CD4-positive, alpha-beta memory T cell (primary cell): ENCODE data around the gene MCTP2. TPM values are rescaled to one million over a fixed set of nuclear protein-coding genes. Genes with fewer than 3 reads are reported as not detected.

Experiments used
- CTCF ChIA-PET: fragments of 350-600 bp; sonication (Branson Sonifier 250); formaldehyde crosslinking; loops from one replicate; lab custom pipeline; 2021; ENCODE audit warnings: inconsistent platforms; ENCODE audit not compliant: partially characterized antibody; lab: Charles Lee
- POLR2A ChIA-PET: fragments of 350-600 bp; sonication (Branson Sonifier 250); formaldehyde crosslinking; loops from one replicate; lab custom pipeline; 2021; ENCODE audit not compliant: partially characterized antibody; lab: Charles Lee
- DNase-seq, 5 donors: peaks; one replicate each; pipeline versions ENCODE4 v3.0.0 to v3.0.0-alpha.2; 2020 to 2022; ENCODE audit warnings: mixed read lengths in 1 of 5
- H3K27ac ChIP-seq: one replicate; pipeline ENCODE4 v1.7.0; 2013; ENCODE audit warnings: low read depth, low read length
- H3K27me3 ChIP-seq: 2 replicates; pipeline ENCODE4 v1.7.0; 2013; ENCODE audit warnings: mild to moderate bottlenecking, low read length, moderate library complexity; ENCODE audit not compliant: insufficient read depth
- H3K36me3 ChIP-seq: 2 replicates; pipeline ENCODE4 v1.7.0; 2013; ENCODE audit warnings: mild to moderate bottlenecking, low read length, moderate library complexity; ENCODE audit not compliant: insufficient read depth
- H3K4me1 ChIP-seq: 2 replicates; pipeline ENCODE4 v1.7.0; 2013; ENCODE audit warnings: mild to moderate bottlenecking, low read length, moderate library complexity; ENCODE audit not compliant: insufficient read depth
- H3K4me3 ChIP-seq, 2 donors: one replicate each; pipeline ENCODE4 v1.7.0; 2013; ENCODE audit warnings: low read length in 2 of 2, mild to moderate bottlenecking in 1 of 2
- H3K9me3 ChIP-seq, 2 donors: one replicate each; pipeline ENCODE4 v1.7.0; 2013; ENCODE audit warnings: low read length in 2 of 2, control low read depth in 1 of 2; ENCODE audit not compliant: control insufficient read depth in 1 of 2
- H3K27ac Mint-ChIP-seq, 7 donors: one replicate each; pipeline ENCODE4 v1.8.0; 2020 to 2021; ENCODE audit warnings: mixed read lengths in 7 of 7, mild to moderate bottlenecking in 6 of 7, inconsistent platforms in 3 of 7, moderate library complexity in 3 of 7
- H3K27me3 Mint-ChIP-seq, 2 donors: one replicate each; pipeline ENCODE4 v1.8.0; 2020 to 2021; ENCODE audit warnings: mixed read lengths in 2 of 2
- H3K36me3 Mint-ChIP-seq, 2 donors: one replicate each; pipeline ENCODE4 v1.8.0; 2020 to 2021; ENCODE audit warnings: mixed read lengths in 2 of 2, inconsistent platforms in 1 of 2, mild to moderate bottlenecking in 1 of 2
- H3K4me1 Mint-ChIP-seq, 4 donors: one replicate each; pipeline ENCODE4 v1.8.0; 2020 to 2021; ENCODE audit warnings: mixed read lengths in 4 of 4, mild to moderate bottlenecking in 1 of 4
- H3K4me3 Mint-ChIP-seq, 8 donors: one replicate each; pipeline ENCODE4 v1.8.0; 2020 to 2021; ENCODE audit warnings: mixed read lengths in 8 of 8, mild to moderate bottlenecking in 7 of 8, moderate library complexity in 6 of 8, inconsistent platforms in 3 of 8
- H3K9me3 Mint-ChIP-seq, 8 donors: one replicate each; pipeline ENCODE4 v1.8.0; 2020 to 2021; ENCODE audit warnings: mixed read lengths in 8 of 8, mild to moderate bottlenecking in 5 of 8, inconsistent platforms in 3 of 8, moderate library complexity in 1 of 8
- intact Hi-C: fragments of 100-400 bp; cut with micrococcal nuclease; formaldehyde crosslinking; loops from one replicate; pipeline ENCODE4 v1.15.1; 2023
- polyA plus RNA-seq, 2 donors: library from polyadenylated mRNA; unstranded; fragments of 300-500 nt; fragmentation: Illumina TruSeq; gene quantifications; one replicate each; pipeline ENCODE4 v1.2.3, GENCODE V29; 2021
- total RNA-seq, 2 experiments: library from RNA; stranded (reverse); gene quantifications; one replicate each; pipeline ENCODE4 v1.2.3, GENCODE V29; 2021

The MCTP2 gene
- total and polyA plus RNA-seq, 4 experiments from 2014 or later: 2.0 to 19.6 (median 11.8) TPM

DNA sequence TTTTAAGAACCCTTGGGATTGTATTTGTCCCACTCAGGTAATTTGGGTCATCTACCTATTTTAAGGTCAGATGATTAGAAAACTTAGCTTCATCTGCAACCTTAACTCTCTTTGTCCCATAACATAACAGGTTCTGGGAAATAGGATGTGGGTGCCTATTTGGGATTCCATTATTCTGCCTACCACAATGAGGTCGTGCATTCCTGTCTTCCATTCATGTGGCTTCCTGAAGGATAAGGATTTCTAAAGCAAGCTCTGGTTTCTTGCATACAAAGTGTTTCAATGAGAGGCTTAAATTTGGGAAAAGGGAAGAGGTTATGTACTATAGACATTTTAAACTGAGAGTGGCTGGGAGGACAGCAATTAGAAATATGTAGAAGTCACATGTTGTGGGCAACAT lies 190.3 kb downstream of the MCTP2 start:
- H3K4me3 ChIP-seq: no peak overlapping the region
- peaks cover 16 to 32% of the 10 kb centered on the region in 2 donors for H3K36me3 Mint-ChIP-seq
- ChIA-PET POLR2A (no interaction called here), CTCF (no interaction called here)
- no peaks in the 10 kb centered on the region for H3K9me3 ChIP-seq
- no peak overlapping the region for H3K27ac Mint-ChIP-seq
- H3K27ac ChIP-seq: no peak overlapping the region
- H3K4me1 ChIP-seq: no peaks in the 10 kb centered on the region
- intact Hi-C loops: no loop called here
- no peaks in the 10 kb centered on the region for H3K27me3 Mint-ChIP-seq
- no peaks in the 10 kb centered on the region for H3K27me3 ChIP-seq
- peaks cover 0 to 2% (median 0%) of the 10 kb centered on the region in 8 donors for H3K9me3 Mint-ChIP-seq
- H3K4me1 Mint-ChIP-seq: no peaks in the 10 kb centered on the region
- no peak overlapping the region for H3K4me3 Mint-ChIP-seq
- DNase-seq: no peak
- H3K36me3 ChIP-seq: no peaks in the 10 kb centered on the region

DNA sequence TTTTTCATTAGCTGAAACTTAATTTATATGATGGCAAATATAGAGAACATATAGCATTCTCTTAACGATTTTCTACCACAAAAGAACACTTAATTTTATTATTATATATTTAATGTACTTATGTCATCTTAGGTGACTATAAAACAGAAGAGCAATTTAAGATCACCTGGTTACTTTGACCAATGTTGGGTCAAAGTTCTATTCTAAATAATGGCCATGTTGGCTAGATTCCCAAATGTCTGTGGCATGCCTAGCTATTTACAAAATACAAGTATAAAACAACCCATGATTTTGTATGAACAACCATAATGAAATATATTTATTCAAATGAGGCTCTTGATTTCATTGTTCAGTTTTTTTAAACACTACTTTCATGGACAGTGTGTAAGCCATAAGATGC lies 200.9 kb downstream of the MCTP2 start:
- Mint-ChIP-seq H3K9me3 (peaks cover 0 to 5% (median 0%) of the 10 kb centered on the region in 8 donors), H3K27me3 (no peaks in the 10 kb centered on the region), H3K4me3 (no peak overlapping the region), H3K27ac (no peak overlapping the region), H3K36me3 (peaks cover 6 to 12% of the 10 kb centered on the region in 2 donors), H3K4me1 (no peaks in the 10 kb centered on the region)
- Histone ChIP-seq H3K36me3 (no peaks in the 10 kb centered on the region), H3K27ac (no peak overlapping the region), H3K27me3 (no peaks in the 10 kb centered on the region), H3K4me1 (no peaks in the 10 kb centered on the region), H3K4me3 (no peak overlapping the region), H3K9me3 (no peaks in the 10 kb centered on the region)
- ChIA-PET POLR2A (no interaction called here), CTCF (no interaction called here)
- intact Hi-C loops: no loop called here
- no peak for DNase-seq

DNA sequence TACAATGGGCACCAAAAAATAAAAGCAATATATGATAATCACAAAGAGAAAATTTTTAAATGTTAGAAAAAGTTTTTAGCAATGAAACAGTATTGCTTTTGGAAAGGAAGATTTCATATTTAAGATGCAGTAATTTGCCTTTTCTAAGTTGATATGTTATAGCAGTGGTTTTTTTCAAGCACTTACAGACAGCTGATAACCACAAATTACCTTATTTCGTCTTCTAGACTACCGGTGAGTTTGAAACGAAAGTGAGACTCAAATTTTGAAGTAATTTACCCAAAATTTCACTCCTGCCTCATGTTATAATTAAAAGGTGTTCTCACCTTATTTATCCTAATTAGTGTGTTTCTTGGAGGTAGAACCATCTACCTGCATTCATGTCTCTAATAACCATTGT lies 207.8 kb downstream of the MCTP2 start:
- H3K27ac Mint-ChIP-seq: no peak overlapping the region
- Histone ChIP-seq H3K4me3 (no peak overlapping the region), H3K27ac (no peak overlapping the region), H3K36me3 (no peaks in the 10 kb centered on the region), H3K4me1 (no peaks in the 10 kb centered on the region), H3K9me3 (no peaks in the 10 kb centered on the region), H3K27me3 (no peaks in the 10 kb centered on the region)
- CTCF ChIA-PET: no interaction called here
- no peaks in the 10 kb centered on the region for H3K9me3 Mint-ChIP-seq
- POLR2A ChIA-PET: no interaction called here
- intact Hi-C loops: no loop called here
- no peaks in the 10 kb centered on the region for H3K4me1 Mint-ChIP-seq
- H3K4me3 Mint-ChIP-seq: no peak overlapping the region
- no peak for DNase-seq
- no peaks in the 10 kb centered on the region for H3K27me3 Mint-ChIP-seq
- H3K36me3 Mint-ChIP-seq: peaks cover 15 to 25% of the 10 kb centered on the region in 2 donors

DNA sequence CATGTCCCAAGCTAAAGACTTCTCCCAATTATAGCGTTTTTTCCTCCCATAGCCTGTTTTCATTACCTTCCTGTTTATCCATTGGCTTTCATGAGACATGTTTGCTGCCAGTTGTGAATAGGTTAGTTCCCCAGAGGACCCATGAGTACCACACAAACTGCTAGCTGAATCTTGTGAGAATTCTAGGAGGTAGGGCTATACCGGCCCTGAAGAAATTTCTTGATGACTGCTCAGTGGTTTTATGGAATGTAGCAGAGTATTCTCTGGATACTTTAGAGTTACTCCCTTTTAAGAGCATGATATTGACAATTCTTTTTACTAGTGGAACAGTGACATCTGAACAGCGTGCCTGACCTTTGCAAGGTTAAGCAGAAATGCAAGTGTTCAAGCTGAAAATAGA lies 210.4 kb downstream of the MCTP2 start:
- intact Hi-C loops: no loop called here
- H3K4me3 Mint-ChIP-seq: no peak overlapping the region

DNA sequence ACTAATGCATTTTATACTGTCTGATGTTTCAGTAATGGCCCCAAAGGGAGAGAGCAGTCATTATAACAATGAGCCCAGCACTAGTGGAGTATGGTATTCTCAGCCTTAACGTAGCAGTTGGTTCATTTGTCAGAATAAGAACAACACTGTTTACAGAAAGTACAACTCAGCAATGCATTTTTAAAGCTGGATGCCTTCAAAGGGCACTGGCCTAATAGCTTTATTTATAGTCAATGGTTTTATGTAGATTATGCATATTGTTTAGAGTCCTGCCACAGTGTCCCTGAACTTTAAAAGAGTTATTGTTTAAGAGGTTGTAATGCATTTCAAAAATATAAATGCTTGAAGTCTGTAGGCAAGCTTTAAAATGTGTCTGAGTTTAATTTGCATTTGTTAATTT lies 211.1 kb downstream of the MCTP2 start:
- ChIA-PET CTCF (no interaction called here), POLR2A (no interaction called here)
- H3K9me3 Mint-ChIP-seq: no peaks in the 10 kb centered on the region
- H3K9me3 ChIP-seq: no peaks in the 10 kb centered on the region
- no peaks in the 10 kb centered on the region for H3K27me3 Mint-ChIP-seq
- H3K36me3 Mint-ChIP-seq: peaks cover 27 to 38% of the 10 kb centered on the region in 2 donors
- H3K27ac ChIP-seq: no peak overlapping the region
- intact Hi-C loops: no loop called here
- no peaks in the 10 kb centered on the region for H3K4me1 ChIP-seq
- DNase-seq: no peak
- H3K36me3 ChIP-seq: no peaks in the 10 kb centered on the region
- no peak overlapping the region for H3K27ac Mint-ChIP-seq
- no peak overlapping the region for H3K4me3 ChIP-seq
- no peaks in the 10 kb centered on the region for H3K4me1 Mint-ChIP-seq
- H3K4me3 Mint-ChIP-seq: no peak overlapping the region
- H3K27me3 ChIP-seq: no peaks in the 10 kb centered on the region

More for the DNA sequence above, 210.4 kb downstream of the MCTP2 start:
- Mint-ChIP-seq H3K9me3 (no peaks in the 10 kb centered on the region), H3K27ac (no peak overlapping the region), H3K27me3 (no peaks in the 10 kb centered on the region), H3K36me3 (peaks cover 27 to 38% of the 10 kb centered on the region in 2 donors), H3K4me1 (no peaks in the 10 kb centered on the region)
- no peak for DNase-seq
- Histone ChIP-seq H3K36me3 (no peaks in the 10 kb centered on the region), H3K27me3 (no peaks in the 10 kb centered on the region), H3K9me3 (no peaks in the 10 kb centered on the region), H3K4me3 (no peak overlapping the region), H3K4me1 (no peaks in the 10 kb centered on the region), H3K27ac (no peak overlapping the region)
- ChIA-PET CTCF (no interaction called here), POLR2A (no interaction called here)

DNA sequence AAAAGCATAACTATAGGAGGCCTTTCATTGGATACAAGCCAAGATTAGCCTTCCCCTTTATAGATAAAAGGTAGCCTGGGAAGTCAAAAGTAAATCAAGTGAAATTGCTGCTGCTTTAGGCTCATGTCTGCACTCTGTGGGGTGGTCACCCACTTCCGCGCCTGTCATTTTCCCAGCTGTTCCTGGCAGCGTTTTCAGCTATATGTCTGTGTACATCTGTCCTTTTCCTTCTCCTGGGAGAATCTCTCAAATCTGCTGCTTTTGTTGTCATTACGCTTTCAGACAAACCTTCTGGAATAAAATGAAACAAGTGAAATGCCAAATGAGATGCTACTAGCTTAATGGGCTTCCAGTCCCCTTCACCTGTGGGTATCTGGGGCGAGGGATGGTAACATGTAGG lies 211.8 kb downstream of the MCTP2 start:
- Histone ChIP-seq H3K4me3 (no peak overlapping the region), H3K36me3 (no peaks in the 10 kb centered on the region), H3K4me1 (no peaks in the 10 kb centered on the region), H3K27me3 (no peaks in the 10 kb centered on the region), H3K9me3 (no peaks in the 10 kb centered on the region), H3K27ac (no peak overlapping the region)
- no peak overlapping the region for H3K4me3 Mint-ChIP-seq
- H3K36me3 Mint-ChIP-seq: peaks cover 27 to 38% of the 10 kb centered on the region in 2 donors
- no peaks in the 10 kb centered on the region for H3K9me3 Mint-ChIP-seq
- POLR2A ChIA-PET: no interaction called here
- DNase-seq: no peak
- CTCF ChIA-PET: no interaction called here
- no peaks in the 10 kb centered on the region for H3K27me3 Mint-ChIP-seq
- no peaks in the 10 kb centered on the region for H3K4me1 Mint-ChIP-seq
- intact Hi-C loops: no loop called here
- H3K27ac Mint-ChIP-seq: no peak overlapping the region

DNA sequence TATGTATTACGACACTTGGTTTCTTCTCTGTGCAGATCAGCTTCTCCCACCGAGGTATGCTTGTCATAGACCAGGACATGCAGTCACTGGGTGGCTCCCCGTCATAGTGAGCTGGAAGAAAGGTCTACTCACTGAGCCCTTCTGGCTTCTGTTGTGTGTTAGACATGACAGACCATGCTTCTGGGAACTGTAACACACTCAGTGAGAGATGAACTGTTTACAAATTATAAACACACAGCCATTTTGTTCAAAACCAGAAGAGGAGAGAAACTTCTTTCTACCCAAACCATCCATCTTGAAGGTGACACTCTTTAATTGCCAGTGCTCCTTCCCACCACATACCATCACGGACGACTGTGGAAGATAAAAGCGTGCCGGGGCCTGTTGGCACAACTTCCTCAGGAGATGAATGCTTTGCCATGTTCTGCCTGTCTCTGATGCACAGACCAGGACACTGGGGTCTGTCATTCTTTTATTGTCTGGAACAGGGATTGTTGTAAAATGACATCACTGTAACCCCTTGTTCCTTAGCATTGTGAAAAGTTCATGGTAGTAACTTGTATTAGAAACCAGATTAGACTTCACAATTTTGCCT lies 214.3 kb downstream of the MCTP2 start:
- intact Hi-C loops: no loop called here
- H3K9me3 Mint-ChIP-seq: no peaks in the 10 kb centered on the region
- H3K9me3 ChIP-seq: no peaks in the 10 kb centered on the region
- no peak overlapping the region for H3K4me3 ChIP-seq
- no peaks in the 10 kb centered on the region for H3K4me1 Mint-ChIP-seq
- DNase-seq: no peak
- ChIA-PET POLR2A (no interaction called here), CTCF (no interaction called here)
- H3K4me3 Mint-ChIP-seq: no peak overlapping the region
- H3K27ac ChIP-seq: no peak overlapping the region
- no peak overlapping the region for H3K27ac Mint-ChIP-seq
- no peaks in the 10 kb centered on the region for H3K27me3 ChIP-seq
- peaks cover 25 to 30% of the 10 kb centered on the region in 2 donors for H3K36me3 Mint-ChIP-seq
- H3K27me3 Mint-ChIP-seq: no peaks in the 10 kb centered on the region
- no peaks in the 10 kb centered on the region for H3K4me1 ChIP-seq
- no peaks in the 10 kb centered on the region for H3K36me3 ChIP-seq

DNA sequence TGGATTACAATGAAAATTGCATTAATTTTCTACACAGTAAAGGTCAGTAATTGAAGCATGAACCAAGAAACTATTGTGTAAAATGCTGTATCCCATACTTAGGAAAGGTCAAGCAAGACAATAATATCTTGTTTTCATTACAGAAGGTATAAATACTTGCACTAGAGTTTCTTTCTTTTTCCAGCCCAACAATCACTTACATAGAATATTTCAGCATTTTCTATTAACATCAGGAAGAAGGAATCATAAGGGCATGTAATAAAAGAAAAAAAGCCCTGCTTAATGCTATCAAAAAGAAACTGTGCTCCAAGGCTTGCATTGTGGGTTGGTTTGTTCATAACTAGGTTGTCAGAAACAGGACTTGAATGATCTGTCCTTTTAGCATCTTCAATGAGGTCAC lies 215.1 kb downstream of the MCTP2 start:
- H3K27me3 ChIP-seq: no peaks in the 10 kb centered on the region
- no peaks in the 10 kb centered on the region for H3K9me3 ChIP-seq
- Mint-ChIP-seq H3K36me3 (peaks cover 21 to 28% of the 10 kb centered on the region in 2 donors), H3K4me3 (no peak overlapping the region), H3K27ac (no peak overlapping the region), H3K9me3 (no peaks in the 10 kb centered on the region), H3K27me3 (no peaks in the 10 kb centered on the region), H3K4me1 (no peaks in the 10 kb centered on the region)
- intact Hi-C loops: no loop called here
- no peak for DNase-seq
- CTCF ChIA-PET: no interaction called here
- no peak overlapping the region for H3K27ac ChIP-seq
- POLR2A ChIA-PET: no interaction called here
- no peak overlapping the region for H3K4me3 ChIP-seq
- H3K4me1 ChIP-seq: no peaks in the 10 kb centered on the region
- no peaks in the 10 kb centered on the region for H3K36me3 ChIP-seq
